KMS-11 (cell line): Measurements from ENCODE around the gene CPEB2.

ENCODE experiments used
- H2AFZ ChIP-seq: fragments of 200-600 bp; sonication (generic); 2 replicates; pipeline ENCODE4 v1.6.1; 2016; ENCODE audit warnings: antibody characterized with exemption, mixed run types, low read depth
- H3K27ac ChIP-seq: fragments of 200-600 bp; sonication (generic); 2 replicates; pipeline ENCODE4 v1.6.1; 2016; ENCODE audit warnings: mild to moderate bottlenecking, mixed run types
- H3K27me3 ChIP-seq: fragments of 200-600 bp; sonication (generic); 2 replicates; pipeline ENCODE4 v1.6.1; 2017; ENCODE audit warnings: mild to moderate bottlenecking, low read depth, mixed run types, moderate library complexity; ENCODE audit not compliant: insufficient read depth
- H3K36me3 ChIP-seq: fragments of 200-600 bp; sonication (generic); 2 replicates; pipeline ENCODE4 v1.6.1; 2017; ENCODE audit warnings: mild to moderate bottlenecking, mixed run types; ENCODE audit not compliant: insufficient read depth
- H3K4me1 ChIP-seq: fragments of 200-600 bp; sonication (generic); 2 replicates; pipeline ENCODE4 v1.6.1; 2016; ENCODE audit warnings: mild to moderate bottlenecking, low read depth, mixed run types; ENCODE audit not compliant: poor library complexity, severe bottlenecking
- H3K4me2 ChIP-seq: fragments of 200-600 bp; sonication (generic); 2 replicates; pipeline ENCODE4 v1.7.0; 2016; ENCODE audit warnings: mild to moderate bottlenecking, mixed run types
- H3K4me3 ChIP-seq: fragments of 200-600 bp; sonication (generic); IDR thresholded peaks from 2 replicates; pipeline ENCODE4 v1.6.1; 2017; ENCODE audit warnings: low read depth, low read length, mixed read lengths; ENCODE audit not compliant: insufficient read depth
- H3K79me2 ChIP-seq: fragments of 200-600 bp; sonication (generic); 2 replicates; pipeline ENCODE4 v1.6.1; 2016; ENCODE audit warnings: low read depth, mixed run types; ENCODE audit not compliant: insufficient read depth
- H3K9ac ChIP-seq: fragments of 200-600 bp; sonication (generic); 2 replicates; pipeline ENCODE4 v1.6.1; 2016; ENCODE audit warnings: mild to moderate bottlenecking, mixed run types
- H4K20me1 ChIP-seq: fragments of 200-600 bp; sonication (generic); 2 replicates; pipeline ENCODE4 v1.6.1; 2016; ENCODE audit warnings: mild to moderate bottlenecking, mixed run types; ENCODE audit not compliant: insufficient read depth
- CTCF ChIP-seq: fragments of 200-600 bp; sonication (generic); conservative IDR thresholded peaks from 2 replicates; pipeline ENCODE4 v1.6.1; 2017; ENCODE audit warnings: low read depth, mild to moderate bottlenecking, antibody characterized with exemption, low read length, moderate library complexity, mixed read lengths

Gene CPEB2

DNA sequence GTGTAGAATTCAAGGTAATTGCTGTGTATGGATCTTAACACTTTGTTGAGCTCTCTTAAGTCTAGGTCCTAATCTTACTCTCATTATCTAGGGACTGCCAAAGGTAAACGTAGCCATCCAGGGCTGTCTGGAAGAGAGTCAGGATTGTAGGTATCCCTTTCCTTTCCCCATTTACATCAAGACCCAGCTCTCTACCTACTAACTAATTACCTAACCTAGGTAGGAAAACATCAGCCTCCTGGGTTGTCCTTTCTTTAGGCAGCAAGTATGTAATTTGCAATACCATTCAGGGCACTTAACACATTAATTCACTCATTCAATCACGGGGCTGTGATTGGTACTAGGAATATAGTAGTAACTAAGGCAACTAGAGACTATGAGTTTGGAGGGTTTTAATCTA, 15.2 kb upstream of the CPEB2 start:
- Histone ChIP-seq H3K36me3 (no peaks in the 10 kb centered on the region), H3K4me1 (no peaks in the 10 kb centered on the region), H4K20me1 (no peaks in the 10 kb centered on the region), H3K27me3 (no peaks in the 10 kb centered on the region), H3K4me3 (no peak overlapping the region), H3K4me2 (no peak overlapping the region), H3K27ac (no peak overlapping the region), H2AFZ (no peak overlapping the region), H3K79me2 (no peaks in the 10 kb centered on the region), H3K9ac (no peak overlapping the region)
- no peak for TF ChIP-seq CTCF

DNA sequence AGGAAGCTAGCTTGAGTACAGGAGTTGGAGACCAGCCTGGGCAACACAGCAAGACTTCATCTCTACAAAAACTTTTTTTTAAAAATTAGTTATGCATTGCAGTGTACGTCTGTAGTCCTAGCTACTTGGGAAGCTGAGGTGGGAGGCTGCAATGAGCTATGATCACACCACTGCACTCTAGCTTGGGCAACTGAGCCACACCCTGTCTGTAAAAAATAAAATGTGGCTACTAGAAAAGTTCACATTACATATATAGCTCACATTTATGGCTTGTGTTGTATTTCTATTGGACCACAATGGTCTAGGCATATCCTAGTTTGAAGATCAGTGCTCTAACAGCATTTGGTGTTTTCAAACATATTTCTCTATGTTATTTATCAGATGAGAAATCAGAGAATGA, 11.8 kb upstream of the CPEB2 start:
- TF ChIP-seq CTCF: no peak
- H3K4me2 ChIP-seq: no peak overlapping the region
- no peaks in the 10 kb centered on the region for H3K79me2 ChIP-seq
- H3K4me1 ChIP-seq: no peaks in the 10 kb centered on the region
- no peaks in the 10 kb centered on the region for H3K27me3 ChIP-seq
- no peak overlapping the region for H3K9ac ChIP-seq
- no peak overlapping the region for H2AFZ ChIP-seq
- no peaks in the 10 kb centered on the region for H4K20me1 ChIP-seq
- H3K4me3 ChIP-seq: no peak overlapping the region
- no peaks in the 10 kb centered on the region for H3K36me3 ChIP-seq
- H3K27ac ChIP-seq: no peak overlapping the region

DNA sequence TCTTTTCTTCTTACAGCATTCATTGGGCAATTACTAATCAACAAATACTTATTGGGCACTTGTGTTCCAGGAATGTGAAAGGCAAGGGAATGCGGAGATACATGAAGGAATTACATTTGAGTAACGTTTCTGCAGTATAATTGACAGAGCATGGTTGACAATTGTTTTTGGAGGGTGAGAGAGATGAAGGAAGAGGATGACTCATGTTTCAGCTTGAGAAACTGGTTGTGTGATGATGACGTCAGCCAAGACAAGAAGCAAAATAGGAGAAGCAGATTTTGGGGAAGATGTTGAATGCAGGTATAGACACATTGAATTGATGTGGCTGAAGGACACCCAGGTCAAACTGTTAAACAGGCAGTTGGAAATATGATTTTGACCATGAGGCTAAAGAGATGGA, 8.0 kb upstream of the CPEB2 start:
- no peaks in the 10 kb centered on the region for H3K4me1 ChIP-seq
- H3K9ac ChIP-seq: no peak overlapping the region
- no peak overlapping the region for H3K4me3 ChIP-seq
- H3K27me3 ChIP-seq: no peaks in the 10 kb centered on the region
- no peaks in the 10 kb centered on the region for H3K36me3 ChIP-seq
- H3K79me2 ChIP-seq: no peaks in the 10 kb centered on the region
- no peaks in the 10 kb centered on the region for H4K20me1 ChIP-seq
- H3K27ac ChIP-seq: no peak overlapping the region
- no peak overlapping the region for H2AFZ ChIP-seq
- no peak overlapping the region for H3K4me2 ChIP-seq
- no peak for TF ChIP-seq CTCF

DNA sequence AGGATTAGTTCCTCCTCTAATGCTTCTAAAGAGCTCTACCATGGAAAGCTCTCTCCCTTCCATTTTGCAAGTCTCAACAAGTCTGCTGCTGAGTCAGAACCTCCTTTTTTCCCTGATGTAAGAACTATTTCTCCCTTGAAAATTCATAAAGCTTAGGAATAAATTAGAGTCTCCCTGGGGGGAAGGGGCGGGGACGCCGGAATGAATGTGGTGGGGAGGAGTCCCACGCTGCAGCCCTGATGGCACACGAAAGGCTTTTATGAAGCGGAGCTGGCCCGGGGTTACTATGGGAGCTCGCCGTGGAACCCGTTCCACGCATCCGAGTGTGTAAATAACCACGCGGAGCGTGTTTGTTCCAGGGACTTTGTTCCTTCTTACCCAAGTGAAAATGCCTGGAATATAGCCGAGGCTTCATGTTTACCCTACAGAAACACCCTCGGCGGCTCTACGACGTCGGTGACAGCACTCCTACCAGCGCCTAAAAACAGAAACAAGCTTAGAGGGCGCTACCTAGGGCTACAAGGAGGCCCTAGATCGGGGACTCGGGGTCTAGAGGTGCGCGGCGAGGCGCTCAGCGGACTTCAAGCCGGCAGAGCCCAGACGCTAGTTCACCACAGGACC, 923 bp upstream of the CPEB2 start:
- TF ChIP-seq CTCF: no peak
- Histone ChIP-seq H3K9ac (peak overlapping the region; percentile 98), H3K27ac (peak overlapping the region; percentile 98), H3K4me3 (no peak overlapping the region), H3K79me2 (peaks cover 24% of the 10 kb centered on the region), H3K4me2 (peak overlapping the region; percentile 82), H4K20me1 (0 out of 2 replicates have a peak, but pooled peaks cover 11% of the 10 kb centered on the region), H3K36me3 (no peaks in the 10 kb centered on the region), H3K4me1 (peaks cover 9% of the 10 kb centered on the region), H2AFZ (peak overlapping the region; percentile 78), H3K27me3 (no peaks in the 10 kb centered on the region)
